ENCODE measurements around the gene NSRP1.
A peak's percentile ranks its signal among the peaks of the same experiment; 100 is the strongest.
"Not testable (repeated sequence)": the region's sequence is repeated elsewhere in the genome, so short reads cannot be mapped to it uniquely, and the experiment has no call there.

Gene NSRP1

DNA sequence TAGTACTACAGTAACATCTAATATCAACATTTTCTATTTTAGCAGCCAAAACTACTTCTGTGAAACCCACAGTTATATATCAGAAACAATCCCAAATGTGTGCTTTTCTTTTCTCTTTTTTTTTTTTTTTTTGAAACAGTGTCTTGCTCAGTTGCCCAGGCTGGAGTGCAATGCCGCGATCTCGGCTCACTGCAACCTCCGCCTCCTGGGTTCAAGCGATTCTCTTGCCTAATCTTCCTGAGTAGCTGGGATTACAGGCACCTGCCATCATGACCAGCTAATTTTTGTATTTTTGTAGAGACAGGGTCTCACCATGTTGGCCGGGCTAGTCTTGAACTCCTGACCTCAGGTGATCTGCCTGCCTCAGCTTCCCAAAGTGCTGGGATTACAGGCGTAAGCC is 2.0 kb downstream of the NSRP1 start:
- not testable (repeated sequence) for DNase-seq (ENCODE audit: low spot score)

DNA sequence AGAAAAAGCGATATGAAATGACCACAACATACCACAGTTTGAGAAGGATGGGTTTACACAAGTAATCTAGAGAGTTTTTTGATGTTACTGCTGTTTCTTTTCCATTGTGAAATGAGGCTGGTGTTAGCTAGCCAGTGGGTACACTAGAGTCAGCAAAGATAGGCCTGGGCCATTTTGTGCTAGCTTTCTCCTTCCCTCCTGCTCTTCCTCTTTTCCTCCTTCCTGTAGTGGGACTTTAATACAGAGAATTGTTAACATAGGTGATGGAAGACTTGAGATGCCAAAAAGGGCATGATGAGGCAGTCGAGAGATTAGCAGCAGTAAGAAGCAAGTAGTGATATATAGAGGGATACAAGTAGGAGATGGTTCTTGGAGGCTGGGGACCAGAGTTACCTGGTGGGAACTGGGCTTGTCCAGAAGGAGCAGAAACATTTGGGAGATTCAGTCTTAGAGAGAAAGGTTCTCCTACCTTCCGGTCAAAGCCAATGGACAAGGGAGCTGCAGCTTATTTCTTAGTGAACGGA is 7.7 kb downstream of the NSRP1 start:
- DNase-seq (ENCODE audit: low spot score) = no peak

DNA sequence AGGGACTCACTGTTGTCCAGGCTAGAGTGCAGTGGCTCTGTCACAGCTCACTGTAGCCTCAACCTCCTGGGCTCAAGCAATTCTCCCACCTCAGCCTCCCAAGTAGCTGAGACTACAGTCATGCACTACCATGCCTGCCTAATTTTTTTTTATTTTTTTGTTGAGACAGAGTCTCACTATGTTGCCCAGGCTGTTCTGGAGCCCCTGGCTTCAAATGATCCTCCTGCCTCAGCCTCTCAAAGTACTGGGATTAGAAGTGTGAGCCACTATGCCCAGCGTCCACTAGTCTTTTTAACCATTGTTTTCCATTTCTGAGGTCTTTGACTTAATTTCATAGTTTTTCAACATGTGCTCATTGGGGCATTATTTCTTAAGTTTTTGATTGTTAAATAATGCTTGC is 13.5 kb downstream of the NSRP1 start:
- no peak for DNase-seq (ENCODE audit: low spot score)

DNA sequence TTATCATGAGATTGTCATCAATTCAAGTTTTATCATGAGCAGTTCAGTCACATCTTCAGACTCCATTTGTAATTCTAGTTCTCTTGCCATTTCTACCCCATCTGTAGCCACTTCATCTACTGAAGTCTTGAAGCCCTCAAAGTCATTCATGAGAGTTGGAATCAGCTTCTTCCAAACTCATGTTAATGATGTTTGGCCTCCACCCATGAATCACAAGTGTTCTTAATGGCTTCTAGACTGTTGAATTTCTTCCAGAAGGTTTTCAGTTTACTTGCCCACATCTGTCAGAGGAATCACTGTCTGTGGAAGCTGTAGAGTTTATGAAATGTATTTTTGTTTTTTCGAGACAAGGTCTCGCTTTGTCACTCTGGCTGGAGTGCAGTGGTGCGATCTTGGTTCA is 16.0 kb downstream of the NSRP1 start:
- DNase-seq (ENCODE audit: low spot score) = no peak

DNA sequence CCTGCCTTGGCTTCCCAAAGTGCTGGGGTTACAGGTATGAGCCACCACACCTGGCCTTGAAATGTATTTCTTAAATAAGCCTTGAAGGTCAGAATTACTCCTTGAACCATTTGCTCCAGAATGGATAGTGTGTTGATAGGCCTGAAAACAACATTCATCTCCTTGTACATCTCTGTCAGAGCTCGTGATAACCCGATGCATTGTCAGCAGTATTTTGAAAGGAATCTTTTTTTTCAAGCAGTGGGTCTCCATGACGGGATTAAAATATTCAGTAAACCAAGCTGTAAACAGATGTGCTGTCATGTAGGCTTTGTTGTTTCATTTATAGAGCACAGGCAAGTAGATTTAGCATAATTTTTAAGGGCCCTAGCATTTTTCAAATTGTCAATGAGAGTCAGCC is 16.6 kb downstream of the NSRP1 start:
- DNase-seq (ENCODE audit: low spot score) = no peak

DNA sequence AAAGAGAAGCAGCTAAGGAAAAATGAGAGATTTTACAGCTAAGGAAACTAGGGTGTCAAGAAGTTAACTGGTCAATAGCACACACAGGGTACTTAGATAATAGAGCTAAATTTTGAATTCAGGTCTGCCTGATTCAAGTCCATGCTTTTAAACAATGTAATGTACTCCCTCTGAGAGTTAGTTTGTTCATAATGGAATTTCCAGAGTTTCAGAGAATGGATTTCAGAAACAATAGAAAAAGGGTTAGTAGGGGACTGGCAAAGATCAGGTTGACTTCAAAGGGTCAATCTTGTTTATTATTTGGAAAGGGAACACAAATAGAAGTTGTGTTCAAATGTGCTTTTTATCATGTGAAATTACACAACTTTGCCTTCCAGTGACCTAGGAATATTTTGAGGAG is 17.9 kb downstream of the NSRP1 start:
- DNase-seq (ENCODE audit: low spot score) = no peak

DNA sequence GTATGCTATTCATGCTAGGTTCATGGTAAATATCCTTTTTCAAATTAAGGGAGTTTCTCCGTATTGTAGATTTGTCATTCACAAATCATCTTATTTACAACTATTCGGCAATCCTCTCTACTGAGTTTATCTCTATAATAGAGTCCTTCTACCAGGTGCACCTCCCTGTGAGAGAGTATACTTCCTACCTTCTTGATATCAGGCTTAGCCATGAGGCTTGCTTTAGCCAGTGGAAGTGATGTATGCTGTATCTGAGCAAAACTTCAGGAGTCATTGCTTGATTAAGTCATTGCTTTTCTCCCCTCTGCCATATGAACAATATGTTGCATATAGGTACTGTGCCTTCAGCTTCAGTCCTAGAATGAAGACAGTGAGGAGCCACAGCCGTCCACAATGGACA is 20.5 kb downstream of the NSRP1 start:
- no peak for DNase-seq (ENCODE audit: low spot score)

DNA sequence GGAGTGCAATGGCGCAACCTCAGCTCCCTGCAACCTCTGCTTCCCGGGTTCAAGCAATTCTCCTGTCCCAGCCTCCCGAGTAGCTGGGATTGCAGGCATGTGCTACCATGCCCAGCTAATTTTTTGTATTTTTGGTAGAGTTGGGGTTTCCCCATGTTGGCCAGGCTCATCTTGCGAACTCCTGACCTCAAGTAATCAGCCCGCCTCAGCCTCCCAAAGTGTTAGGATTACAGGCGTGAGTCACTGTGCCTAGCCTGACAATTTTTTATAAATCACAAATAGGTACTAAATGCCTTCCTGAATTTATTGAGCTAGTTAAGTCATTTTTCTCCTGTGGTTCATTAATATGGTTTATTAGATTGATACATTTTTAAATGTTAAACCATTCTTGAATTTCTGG is 31.2 kb downstream of the NSRP1 start:
- not testable (repeated sequence) for DNase-seq (ENCODE audit: low spot score)

DNA sequence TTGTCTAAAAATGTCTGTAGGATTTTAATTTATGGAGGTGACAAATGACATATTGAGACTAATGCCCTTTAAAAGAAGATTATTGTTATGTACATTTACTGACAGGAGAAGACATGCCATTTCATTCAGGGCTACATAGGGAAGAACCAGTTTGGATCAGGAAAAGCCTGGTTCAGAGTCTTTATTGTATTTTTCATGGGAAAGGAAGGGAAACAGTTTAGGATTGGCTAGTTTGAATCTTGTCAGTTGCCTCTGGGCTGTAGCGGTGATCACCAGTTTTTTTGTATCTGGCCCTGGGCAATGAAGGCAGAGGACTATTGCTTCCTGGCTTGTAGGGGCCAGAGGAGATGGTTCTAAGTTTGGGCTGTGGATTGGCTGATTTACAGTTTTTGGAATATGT is 31.8 kb downstream of the NSRP1 start:
- DNase-seq (ENCODE audit: low spot score) = peak; percentile 25

DNA sequence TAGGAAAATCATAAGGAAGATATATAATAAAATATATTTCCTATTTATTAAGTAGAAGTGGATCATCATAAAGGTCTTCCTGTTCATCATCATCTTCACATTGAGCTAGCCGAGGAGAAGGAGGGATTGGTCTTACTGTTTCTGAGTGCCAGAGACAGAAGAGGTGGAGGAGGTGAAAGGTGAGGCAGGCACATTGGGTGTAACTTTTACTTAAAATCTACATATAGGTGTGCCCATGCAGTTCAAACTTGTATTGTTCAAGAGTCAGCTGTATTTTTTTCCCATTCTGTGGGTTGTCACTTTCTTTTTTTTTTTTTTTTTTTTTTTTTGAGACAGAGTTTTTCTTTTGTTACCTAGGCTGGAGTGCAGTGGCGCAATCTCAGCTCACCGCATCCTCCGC is 34.9 kb downstream of the NSRP1 start:
- DNase-seq (ENCODE audit: low spot score) = no peak

DNA sequence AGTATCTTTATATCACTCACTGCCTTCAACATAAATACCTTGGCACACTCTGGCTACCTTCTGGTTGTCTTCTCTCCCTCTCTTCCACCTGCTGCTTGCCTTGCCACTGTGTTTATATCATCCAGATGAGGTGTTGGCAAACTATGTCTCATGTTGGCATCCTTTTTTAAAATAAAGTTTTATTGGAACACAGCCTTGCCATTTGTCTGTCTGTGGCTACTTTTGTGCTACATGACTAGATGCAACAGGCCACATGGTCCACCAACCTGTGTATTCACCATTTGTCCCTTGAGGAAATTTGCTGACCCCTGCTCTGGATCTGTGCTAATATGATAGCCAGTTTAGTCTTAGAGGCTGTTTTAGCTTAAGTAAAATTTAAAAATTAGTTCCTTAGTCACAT is 36.8 kb downstream of the NSRP1 start:
- no peak for DNase-seq (ENCODE audit: low spot score)

DNA sequence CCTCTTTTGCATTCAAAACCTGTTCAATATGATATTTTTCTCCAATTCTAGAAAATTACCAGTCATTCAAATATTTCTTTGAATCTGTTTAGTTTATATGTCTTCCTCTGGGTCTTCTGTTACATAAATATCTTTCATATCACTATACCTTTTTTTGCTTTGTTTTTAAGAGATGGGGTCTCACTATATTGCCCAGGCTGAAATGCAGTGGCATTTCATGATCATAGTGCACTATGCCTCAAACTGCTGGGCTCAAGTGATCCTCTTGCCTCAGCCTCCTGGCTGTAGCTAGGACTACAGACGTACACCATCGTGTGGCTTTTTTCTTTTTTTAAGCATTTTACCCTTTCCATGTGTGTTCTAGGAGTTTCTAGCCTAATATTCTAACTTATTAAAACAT is 38.8 kb downstream of the NSRP1 start:
- no peak for DNase-seq (ENCODE audit: low spot score)

DNA sequence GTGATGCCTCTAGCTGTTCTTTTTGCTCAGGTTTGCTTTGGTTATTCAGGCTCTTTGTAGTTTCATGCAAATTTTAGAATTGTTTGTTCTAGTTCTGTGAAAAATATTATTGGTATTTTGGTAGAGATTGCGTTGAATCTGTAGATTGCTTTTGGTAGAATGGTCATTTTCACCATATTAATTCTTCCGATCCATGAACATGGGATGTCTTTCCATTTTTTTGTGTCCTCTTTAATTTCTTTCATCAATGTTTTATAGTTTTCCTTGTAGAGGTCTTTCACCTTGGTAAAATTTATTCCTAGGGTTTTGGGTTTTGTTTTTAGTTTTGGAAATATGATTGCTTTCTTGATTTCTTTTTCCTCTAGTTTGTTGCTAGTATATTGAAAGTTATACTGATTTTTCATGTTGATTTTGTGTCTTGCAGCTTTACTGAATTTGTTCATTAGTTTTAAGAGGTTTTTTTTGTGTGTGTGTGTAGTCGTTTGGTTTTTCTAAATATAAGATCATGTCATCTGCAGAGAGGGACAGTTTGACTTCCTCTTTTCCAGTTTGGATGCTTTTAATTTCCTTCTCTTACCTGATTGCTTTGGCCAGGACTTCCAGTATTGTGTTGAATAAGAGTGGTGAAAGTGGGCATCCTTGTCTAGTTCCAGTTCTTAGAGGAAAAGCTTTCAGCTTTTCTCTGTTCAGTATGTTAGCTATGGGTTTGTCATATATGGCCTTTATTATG is 42.4 kb downstream of the NSRP1 start:
- DNase-seq (ENCODE audit: low spot score) = no peak

DNA sequence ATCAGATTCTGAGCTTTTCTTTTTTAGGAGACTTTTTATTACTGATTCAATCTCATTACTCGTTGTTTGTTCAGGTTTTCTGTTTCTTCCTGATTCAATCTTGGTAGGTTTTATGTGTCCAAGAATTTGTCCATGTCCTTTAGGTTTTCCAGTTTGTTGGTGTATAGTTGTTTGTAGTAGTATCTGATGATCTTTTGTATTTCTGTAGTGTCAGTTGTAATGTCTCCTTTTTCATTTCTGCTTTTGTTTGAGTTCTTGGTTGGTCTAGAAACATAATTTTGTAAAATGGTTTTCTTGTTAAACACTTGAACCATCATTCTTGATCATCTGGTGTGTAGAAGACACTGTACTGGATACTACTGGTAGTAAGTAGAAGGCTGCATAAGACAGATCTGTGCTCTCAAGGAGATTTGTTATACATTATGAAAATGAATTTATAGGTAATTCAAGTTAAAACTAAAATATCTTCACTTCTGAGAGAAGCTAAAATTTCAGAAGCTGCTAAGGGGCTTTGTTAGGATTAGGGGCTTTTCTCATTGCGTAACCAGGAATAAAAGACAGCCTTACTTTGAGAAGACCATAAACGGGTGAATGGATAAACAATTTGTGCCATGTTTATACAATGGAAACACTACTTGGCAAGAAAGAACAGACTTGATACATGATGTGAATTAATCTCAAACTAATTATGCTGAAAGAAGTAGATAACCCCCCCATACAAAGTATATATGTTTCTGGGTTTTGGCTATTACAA is 44.0 kb downstream of the NSRP1 start:
- no peak for DNase-seq (ENCODE audit: low spot score)

DNA sequence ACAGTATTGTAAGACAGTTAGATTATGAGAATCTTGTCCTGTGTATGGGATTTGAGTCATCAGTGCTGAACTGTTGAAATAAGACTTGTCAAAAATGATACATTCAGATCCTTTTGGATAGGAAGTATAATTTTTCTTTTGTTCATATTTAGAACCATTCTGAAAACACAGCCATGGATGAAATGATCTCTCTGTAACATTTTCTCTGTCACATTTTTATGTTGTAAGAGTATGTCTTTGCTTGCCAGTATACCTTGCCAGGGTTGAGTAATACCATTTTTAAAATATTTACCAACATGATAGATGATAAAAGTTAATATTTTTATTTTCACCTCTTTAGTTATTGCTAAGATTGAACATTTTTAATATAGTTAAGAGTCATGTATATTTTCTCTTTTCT is 45.0 kb downstream of the NSRP1 start:
- no peak for DNase-seq (ENCODE audit: low spot score)

DNA sequence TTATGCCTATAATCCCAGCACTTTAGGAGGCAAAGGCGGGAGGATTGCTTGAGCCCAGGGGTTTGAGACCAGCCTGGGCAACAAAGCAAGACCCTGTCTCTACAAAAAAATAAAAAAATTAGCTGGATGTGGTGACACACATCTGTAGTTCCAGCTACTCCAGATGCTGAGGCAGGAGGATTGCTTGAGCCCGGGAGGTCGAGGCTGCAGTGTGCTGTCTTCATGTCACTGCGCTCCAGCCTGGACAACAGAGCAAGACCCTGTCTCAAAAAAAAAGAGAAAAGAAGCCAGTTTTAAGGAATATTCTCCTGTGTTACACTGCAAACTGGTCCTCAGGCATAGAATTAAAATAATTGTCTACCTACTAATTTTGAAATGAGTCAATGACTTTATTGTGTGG is 47.9 kb downstream of the NSRP1 start:
- DNase-seq (ENCODE audit: low spot score) = no peak

DNA sequence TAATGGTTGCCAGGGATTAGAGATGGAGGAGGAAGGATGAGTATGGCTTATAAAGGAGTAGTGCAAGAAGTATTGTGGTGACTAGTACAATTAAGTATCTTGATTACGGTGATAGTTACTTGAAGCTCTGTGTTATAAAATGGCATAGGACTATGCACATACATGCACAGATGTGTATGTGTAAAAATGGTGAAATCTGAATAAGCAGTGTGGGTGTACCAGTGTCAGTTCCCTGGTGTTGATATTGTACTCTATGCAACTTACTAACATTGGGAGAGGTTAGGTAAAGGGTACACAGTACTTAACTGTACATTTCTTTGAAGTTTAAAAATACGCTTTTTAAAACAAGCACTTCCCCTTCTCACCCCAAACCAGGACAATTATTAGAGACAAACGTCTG is 48.5 kb downstream of the NSRP1 start:
- no peak for DNase-seq (ENCODE audit: low spot score)

DNA sequence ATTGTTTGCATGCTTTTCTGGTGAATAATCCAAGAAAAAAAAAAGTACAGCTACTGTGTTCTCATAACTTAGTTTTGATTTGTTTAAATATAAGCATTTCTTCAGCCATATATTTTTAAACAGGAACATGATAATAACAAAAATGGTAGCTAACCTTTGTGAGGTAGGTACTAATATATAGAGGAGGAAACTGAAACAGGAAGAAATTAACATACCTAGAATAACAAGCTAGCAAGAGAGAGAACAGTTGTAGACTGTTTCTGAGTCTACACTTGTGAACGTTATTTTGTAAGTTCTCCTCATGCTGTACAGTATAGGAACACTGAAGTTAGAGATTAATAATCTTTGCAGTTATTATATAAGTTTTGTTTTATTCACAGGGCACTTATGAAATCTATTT is 49.3 kb downstream of the NSRP1 start:
- no peak for DNase-seq (ENCODE audit: low spot score)

DNA sequence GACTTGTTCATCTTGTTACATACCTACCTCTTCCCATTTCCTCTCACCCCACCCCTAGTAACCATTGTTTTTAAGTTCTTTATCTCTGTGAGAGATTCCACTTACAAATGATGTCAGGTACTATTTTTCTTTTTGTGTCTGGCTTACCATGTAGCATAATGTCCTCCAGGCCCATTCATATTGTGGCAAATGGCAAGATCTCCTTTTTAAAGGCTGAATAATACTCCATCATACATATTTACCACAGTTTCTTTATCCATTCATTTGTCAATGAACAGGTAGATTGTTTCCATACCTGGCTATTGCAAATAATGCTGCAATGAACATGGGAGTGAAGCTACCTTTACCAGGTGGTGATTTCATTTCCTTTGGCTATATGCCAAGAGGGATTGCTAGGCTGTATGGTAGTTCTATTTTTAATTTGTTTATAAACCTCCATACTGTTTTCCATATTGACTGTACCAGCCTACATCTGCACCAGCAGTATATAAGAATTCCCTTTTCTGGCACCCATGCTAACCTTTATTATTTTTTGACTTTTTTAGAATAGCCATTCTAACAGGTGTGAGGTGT is 53.9 kb downstream of the NSRP1 start:
- DNase-seq (ENCODE audit: low spot score) = no peak

DNA sequence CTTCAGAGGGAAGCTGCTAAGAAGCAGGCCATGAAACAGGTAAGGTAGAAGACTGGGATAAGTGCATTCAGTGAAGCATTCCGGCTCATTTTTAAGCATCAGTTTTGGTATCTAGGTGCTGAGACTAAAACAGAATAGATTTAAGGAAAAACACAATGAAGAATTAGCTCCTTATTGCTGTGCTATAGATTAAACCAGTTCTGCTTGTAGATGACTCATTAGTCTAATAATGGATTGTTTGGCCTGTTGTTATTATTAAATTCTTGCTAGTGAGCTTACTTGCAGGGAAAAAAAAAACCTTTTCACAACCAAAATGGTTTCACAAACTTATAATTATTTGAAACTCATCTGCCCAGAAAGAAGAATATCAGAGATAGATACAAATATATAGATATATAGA is 55.9 kb downstream of the NSRP1 start:
- DNase-seq (ENCODE audit: low spot score) = no peak

DNA sequence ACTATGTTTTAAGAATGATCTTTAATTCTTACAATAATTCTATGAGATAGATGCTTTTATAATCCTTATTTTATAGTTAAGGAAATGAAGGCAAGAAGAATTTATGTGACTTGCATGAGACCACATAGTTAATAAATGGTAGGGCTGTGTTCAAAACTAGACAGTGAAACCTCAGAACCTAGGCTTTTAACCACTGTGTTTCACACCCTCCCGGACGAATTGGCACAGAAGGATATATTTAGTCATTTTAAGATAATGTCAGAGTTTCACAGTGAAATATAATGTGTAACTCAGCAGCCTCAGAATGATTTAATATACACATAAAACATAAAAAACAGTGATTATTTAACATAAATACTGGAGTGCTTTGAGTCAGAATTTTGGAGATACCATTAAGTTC is 57.0 kb downstream of the NSRP1 start:
- DNase-seq (ENCODE audit: low spot score) = no peak

DNA sequence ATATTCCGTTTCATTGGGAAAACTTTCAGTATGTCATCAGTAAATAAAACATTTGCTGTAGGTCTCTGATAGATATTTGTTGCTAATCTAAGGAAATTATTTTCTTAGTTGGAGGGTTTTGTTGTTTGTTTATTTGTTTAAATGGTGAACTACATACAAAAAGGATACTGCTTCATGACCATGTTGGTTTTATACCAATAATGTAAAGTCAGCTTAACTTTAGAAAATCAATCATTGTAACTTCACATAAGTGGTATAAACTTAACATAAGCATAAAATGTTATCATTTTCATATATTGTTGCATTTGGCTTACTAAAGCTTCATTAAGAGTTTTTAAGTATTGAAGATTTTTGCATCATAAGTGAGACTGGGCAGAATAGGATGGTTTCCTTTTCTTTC is 57.9 kb downstream of the NSRP1 start:
- no peak for DNase-seq (ENCODE audit: low spot score)

DNA sequence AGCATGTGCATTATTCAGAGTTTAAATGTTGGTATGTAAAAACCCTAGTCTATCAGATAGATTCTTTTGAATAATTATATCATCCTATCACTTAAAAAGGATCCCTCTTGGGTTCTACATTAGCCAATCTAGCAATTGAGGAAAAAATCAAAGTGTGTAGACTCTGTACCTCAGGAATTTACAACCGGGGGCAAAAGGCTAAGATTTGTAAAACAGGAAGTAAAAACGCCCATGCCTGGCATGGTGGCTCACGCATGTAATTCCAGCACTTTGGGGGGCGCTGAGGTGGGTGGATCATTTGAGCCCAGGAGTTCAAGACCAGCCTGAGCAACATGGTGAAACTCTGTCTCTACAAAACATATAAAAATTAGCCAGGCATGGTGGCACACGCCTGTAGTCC is 60.2 kb downstream of the NSRP1 start:
- no peak for DNase-seq (ENCODE audit: low spot score)
